CD4-positive, alpha-beta T cell treated with Interleukin-10 for 1 hour (primary cell): ENCODE data around the gene KIF26A.

Experiments
- DNase-seq: peaks from one replicate; pipeline ENCODE4 v3.0.0-alpha.2; 2020

Gene KIF26A

DNA sequence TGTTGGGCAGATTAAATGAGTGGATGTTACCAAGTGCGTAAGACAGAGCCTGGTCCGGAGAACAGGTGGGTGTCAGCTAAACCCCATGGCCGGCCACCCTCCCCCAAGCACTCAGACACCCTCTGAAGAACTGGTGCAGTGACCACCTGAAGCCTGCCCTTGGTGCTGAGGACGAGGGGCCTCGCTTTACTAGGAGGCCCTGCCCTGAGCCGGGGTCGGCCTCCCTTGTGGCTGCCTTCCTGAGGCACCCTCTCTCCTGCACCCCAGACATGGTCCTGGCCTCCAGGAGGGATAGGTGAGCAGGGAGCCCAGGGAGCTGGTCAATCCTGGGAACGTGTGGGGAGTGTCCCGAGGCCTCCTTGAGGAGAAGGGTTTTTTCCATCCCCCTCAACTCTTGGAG, 4.9 kb upstream of the KIF26A start:
- DNase-seq = no peak

DNA sequence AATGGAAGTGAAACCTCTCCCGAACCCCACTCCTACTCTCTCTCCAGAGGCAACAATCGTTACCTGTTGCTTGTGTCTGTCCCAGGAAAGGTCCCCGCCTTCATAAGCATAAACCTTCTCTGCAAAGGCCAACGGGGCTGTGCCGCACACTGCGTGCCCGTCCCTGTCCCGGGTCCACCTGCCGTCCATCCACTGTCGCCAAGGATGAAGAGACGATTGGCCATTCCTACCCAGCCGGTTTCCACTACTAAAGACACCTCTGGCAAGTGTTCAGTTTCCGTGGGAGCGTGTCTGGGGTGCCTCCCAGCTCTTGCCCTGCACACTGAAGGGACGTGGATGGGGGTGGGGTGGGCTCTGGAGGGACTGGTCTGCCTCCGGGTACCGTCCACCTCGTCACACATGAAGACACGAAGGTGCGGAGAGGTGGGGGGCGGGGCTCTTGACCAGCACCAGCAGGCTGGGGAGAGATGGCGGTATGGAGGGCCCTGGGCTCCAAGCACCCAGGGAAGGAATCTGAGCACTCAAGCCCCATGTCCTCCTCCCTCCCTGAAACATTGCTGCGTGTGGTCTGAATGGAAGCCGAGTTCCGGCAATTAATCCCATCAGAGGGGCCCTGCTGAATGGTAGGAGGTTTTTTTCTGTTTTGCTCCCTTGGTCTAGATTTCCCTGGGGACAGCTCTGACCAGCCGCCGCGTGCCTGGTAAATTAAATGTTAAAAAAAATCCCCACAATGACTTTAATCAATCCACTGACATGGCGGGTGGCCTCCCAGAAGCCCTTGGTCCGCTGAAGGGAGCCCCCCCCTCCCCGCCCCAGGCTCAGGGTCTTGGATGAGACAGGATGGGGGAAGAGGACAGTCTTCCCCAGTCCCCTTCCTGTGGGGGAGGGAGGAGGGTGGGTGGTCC, 4.1 kb upstream of the KIF26A start:
- no peak for DNase-seq

GRCh38 chr14:104135121-104135903, 3.1 kb upstream of the KIF26A start:
- DNase-seq = no peak

- no peak for DNase-seq
Observed at GRCh38 chr14:104135904-104136471, 2.4 kb upstream of the KIF26A start.

DNA sequence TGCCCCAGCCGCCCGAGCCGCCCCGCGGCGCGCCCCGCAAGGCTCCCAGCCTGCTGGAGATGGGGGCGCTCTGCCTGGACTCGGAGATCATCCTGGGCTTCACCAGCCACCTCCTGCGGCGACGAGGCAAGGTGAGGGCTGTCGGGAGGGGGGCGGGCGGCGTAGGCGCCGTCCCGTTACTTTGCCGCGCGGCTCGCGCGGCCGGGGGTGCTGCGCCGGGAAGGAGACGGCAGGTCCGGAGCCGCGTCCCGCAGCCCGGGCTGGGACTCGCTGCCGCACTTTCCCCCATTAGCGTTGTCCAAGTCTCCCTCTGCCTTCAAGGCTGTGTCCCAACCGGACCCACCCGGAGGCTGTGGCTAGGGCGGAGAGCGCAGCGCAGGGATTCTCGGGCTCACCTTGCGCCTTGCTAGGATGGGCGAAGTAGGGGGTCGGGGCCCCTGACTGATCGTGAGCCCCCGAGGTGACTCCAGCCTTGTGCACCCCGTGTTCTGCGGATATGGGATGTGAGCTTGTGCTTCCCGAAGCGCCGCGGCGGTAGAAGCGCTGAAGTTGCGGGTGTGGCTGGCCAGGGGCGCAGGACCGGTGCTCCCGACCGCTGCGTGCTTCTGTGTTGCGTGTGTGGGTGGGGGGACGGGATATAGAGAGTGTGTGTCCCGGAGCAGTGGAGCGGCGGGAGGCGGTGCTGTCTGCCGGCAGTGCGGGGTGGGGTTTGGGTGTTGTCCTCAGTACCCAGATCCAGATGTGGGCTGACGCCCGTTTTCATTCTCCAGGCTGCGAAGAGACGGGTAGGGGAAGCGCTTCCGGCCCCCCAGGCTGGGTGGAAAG, 1.7 kb upstream of the KIF26A start:
- no peak for DNase-seq

- DNase-seq = peak; percentile 50
Observed at GRCh38 chr14:104137297-104138097, 890 bp upstream of the KIF26A start.

GRCh38 chr14:104138718-104139459, 502 bp downstream of the KIF26A start:
- DNase-seq = no peak

GRCh38 chr14:104139460-104140212, 1.2 kb downstream of the KIF26A start:
- DNase-seq = no peak

- no peak for DNase-seq
Observed at GRCh38 chr14:104140213-104140462, 1.8 kb downstream of the KIF26A start.

DNA sequence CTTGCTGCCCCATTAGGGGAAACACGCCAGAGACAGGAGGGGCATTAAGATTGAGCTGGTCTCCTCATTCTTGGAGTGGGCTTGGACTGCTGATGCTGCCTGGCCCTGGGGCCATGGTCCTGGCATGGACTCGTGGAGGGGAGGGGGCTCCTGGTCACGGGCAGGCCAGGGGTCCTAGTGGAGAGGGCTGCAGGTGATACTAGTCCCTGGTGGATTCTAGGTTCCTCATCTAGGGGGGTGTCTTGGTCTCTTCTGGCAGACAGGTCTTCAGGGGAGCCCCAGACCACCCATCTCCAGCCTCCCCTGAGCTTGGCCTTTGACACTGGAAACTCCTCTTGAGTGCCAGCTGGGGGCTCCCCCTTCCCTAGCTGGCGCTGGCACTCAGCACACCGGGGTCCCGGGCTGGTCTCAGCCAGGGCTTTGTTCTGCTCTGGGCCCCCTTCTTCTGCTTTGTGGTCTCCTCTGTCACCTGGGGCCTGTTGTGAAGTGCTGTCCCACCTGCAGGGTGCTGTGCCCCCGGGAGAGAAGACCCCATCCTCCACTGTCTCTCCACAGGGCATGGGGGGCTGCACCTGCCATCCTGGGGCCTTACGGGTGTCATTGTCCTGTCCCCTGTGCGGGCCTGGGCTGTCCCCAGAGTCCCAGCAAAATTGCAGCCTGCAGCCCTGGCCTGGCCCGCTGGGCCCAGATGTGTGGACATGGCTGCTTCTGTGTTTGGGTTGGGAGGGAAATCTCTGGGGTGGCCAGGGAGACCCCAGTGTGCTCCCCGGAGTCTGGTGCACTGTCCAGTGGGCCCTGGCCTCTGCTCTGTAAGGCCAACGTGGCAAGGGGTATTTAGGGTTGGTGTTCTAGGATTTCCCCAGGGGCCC, 2.3 kb downstream of the KIF26A start:
- no peak for DNase-seq

GRCh38 chr14:104141621-104142091, 3.3 kb downstream of the KIF26A start:
- no peak for DNase-seq

DNA sequence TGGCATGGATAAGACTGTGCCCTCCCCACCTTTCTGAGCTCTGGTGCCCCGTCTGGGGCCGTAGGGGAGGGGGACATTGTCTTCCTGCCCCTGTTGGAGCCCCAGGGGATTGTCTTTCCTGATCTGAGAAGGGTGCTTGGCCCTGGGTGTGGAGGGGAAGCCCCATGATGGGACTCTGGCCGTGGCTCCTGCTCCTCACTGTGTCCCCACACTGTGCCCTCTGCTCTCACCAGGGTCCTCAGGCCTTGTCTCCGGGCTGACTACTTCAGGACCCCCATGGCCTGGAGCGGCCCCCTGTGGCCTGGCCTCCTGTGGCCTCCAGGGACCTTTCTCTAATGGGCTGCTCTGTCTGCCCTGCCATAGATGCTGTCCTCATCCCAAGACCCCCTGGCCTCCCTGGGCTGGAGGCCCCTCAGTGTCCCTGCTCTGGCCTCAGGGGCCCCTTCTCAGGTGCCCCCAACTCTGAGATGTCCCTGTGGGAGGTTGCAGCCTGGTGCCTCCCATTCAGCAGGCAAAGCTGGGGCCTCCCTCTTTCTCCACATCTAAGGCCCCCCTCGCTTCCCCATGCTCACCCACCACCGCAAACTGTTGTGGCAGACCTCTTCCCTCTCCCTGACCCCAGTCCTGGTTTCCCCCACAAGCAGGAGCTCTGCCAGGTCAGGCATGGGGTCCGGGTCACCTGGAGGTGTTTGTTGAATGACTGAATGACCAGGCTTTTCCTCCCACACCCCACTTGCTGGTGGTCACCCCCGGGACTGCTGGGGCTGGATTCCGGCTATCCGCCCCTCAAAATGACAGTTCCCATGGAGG, 4.0 kb downstream of the KIF26A start:
- DNase-seq = no peak

DNA sequence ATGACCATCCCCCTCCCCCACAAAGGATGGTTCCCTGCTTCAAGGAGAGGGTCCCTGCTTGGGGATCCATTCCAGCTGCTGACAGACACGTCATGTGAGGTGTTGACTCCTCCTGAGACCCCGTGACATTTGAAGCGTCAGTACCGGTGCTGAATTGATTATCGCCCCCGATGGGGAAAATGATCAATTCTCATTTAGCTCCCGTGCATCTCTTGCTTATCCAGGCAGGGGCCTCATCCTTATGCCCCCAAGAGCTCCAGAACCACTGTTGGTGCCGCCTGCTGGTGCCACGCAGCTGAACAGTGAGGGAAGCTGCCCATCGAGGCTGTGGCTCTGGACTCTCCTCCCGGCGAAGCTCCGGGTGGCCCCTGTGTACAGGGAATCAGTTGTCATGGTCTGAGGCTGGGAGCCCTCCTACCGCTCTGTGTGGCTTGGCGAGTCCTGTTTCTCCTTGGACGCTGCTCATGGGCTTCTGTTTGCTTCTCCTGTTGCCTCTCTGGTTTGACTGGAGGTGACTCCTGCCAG, 4.6 kb downstream of the KIF26A start:
- no peak for DNase-seq

DNA sequence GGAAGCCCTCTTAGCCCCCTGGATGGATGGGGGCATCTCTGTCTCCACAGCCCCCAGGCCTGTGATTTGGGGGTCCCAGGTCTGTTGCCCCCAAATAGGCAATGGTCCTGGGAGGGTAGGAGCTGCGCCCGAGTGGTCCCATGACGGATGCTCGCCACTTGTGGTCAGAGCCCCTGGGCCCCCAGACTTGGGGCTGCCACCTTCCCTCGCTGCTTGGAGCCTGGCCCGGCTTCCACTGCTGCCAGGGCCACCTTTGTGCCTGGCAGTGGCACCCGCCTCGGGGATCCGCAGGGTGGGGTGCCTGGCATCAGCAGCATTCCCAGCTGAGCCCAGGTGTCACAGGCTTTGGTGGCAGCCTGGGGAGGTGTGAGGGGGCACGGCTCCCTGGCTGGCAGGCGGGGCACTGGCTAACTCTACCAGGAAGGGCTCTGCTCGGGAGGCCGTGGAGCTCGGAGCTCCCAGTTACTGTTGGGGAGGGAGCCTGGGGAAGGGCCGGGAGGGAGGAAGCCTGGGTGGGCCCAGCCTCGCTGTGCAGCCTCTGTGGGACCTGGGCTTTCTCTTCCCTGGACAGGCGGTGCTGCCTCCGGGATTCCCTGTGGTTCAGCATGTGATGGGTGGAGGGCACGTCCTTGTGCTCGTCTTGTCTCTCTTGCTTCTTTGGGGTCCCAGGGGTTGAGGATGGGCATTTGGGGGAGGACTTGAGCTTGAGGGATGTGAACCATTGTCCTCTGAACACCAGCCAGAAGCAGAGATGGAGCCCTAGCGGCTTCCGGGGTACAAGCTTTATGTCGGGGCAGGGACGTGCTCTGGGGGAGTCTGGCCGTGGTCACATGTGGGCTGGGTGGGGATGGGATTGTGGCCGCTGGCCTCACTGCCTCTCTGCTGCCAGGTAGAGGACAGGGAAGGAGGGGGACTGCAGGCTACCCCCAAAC, 5.4 kb downstream of the KIF26A start:
- DNase-seq = no peak

DNA sequence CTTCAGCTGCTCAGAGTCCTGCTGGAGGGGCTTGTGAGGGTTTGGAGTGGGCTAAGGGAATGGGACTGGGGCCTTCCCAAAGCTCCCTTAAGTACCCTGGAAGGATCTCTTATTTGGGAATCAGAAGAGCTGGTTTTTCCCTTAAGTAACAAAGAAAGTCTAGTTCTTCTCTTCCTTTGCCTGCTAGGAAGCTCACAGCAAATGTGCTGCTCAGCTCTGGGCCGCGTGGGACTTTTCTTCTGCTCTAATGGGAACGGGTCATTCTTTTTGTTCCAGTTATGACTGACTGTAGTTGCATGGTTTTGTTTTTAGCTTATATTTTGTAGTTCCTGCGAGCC, 6.0 kb downstream of the KIF26A start:
- DNase-seq = no peak

GRCh38 chr14:104144911-104145825, 6.8 kb downstream of the KIF26A start:
- no peak for DNase-seq
